ENCODE results near the gene DENND1B. TPM values are rescaled to one million over a fixed set of nuclear protein-coding genes. Genes with fewer than 3 reads are reported as not detected.

DENND1B gene
- total and polyA plus RNA-seq, 2 donors (not counting 1 experiment from before 2014, with no cell fraction given): 5.5 to 8.4 TPM

- H3K27ac ChIP-seq (ENCODE audit: insufficient read depth, low read length): no peak overlapping the region
- no peak overlapping the region for H2AFZ ChIP-seq (ENCODE audit: low read length)
- TF ChIP-seq EZH2 (IDR thresholded peaks at IDR 0.05; ENCODE audit: low read length, missing control alignments) (no peak), CTCF (conservative IDR thresholded peaks at IDR 0.05 in 1 of 2, IDR thresholded peaks at IDR 0.05 in 1 of 2; ENCODE audit: low read depth in 1 of 2, low read length in 2 of 2) (no peak)
- no peaks in the 10 kb centered on the region for H3K36me3 ChIP-seq (ENCODE audit: control insufficient read depth, insufficient read depth, low read length)
- no peak overlapping the region for H3K4me2 ChIP-seq (ENCODE audit: extremely low read depth, insufficient read depth, low read length)
- no peaks in the 10 kb centered on the region for H3K4me1 ChIP-seq (ENCODE audit: control insufficient read depth, extremely low read depth, insufficient read depth, low read length)
- H3K79me2 ChIP-seq (ENCODE audit: control insufficient read depth, insufficient read depth, low read length): no peaks in the 10 kb centered on the region
- peak in 1 of 2 donors; percentile 36 for DNase-seq (ENCODE audit: low read depth in 2 of 2)
- no peaks in the 10 kb centered on the region for H3K27me3 ChIP-seq (ENCODE audit: control insufficient read depth, insufficient read depth, low read length)
- H4K20me1 ChIP-seq (ENCODE audit: control insufficient read depth, extremely low read depth, insufficient read depth, low read length): peaks cover 2% of the 10 kb centered on the region
- H3K4me3 ChIP-seq (replicated peaks in 1 of 4; ENCODE audit: control extremely low read depth in 1 of 4, insufficient read depth in 1 of 4, low read depth in 3 of 4, low read length in 4 of 4): no peak overlapping the region
- H3K9ac ChIP-seq (ENCODE audit: insufficient read depth, low read length): no peak overlapping the region
- H3K9me3 ChIP-seq (ENCODE audit: control insufficient read depth, insufficient read depth, low read depth, low read length): no peaks in the 10 kb centered on the region
Observed at GRCh38 chr1:197683895-197684553, 91.3 kb downstream of the DENND1B start.

GRCh38 chr1:197683280-197683679 is 92.0 kb downstream of the DENND1B start:
- Histone ChIP-seq H3K4me1 (ENCODE audit: control insufficient read depth, extremely low read depth, insufficient read depth, low read length) (no peaks in the 10 kb centered on the region), H3K27ac (ENCODE audit: insufficient read depth, low read length) (no peak overlapping the region), H3K4me3 (replicated peaks in 1 of 4; ENCODE audit: control extremely low read depth in 1 of 4, insufficient read depth in 1 of 4, low read depth in 3 of 4, low read length in 4 of 4) (no peak overlapping the region), H3K27me3 (ENCODE audit: control insufficient read depth, insufficient read depth, low read length) (no peaks in the 10 kb centered on the region), H3K36me3 (ENCODE audit: control insufficient read depth, insufficient read depth, low read length) (no peaks in the 10 kb centered on the region), H4K20me1 (ENCODE audit: control insufficient read depth, extremely low read depth, insufficient read depth, low read length) (peaks cover 2% of the 10 kb centered on the region), H3K4me2 (ENCODE audit: extremely low read depth, insufficient read depth, low read length) (no peak overlapping the region), H3K9ac (ENCODE audit: insufficient read depth, low read length) (no peak overlapping the region), H3K79me2 (ENCODE audit: control insufficient read depth, insufficient read depth, low read length) (no peaks in the 10 kb centered on the region), H2AFZ (ENCODE audit: low read length) (no peak overlapping the region), H3K9me3 (ENCODE audit: control insufficient read depth, insufficient read depth, low read depth, low read length) (no peaks in the 10 kb centered on the region)
- TF ChIP-seq CTCF (conservative IDR thresholded peaks at IDR 0.05 in 1 of 2, IDR thresholded peaks at IDR 0.05 in 1 of 2; ENCODE audit: low read depth in 1 of 2, low read length in 2 of 2) (no peak), EZH2 (IDR thresholded peaks at IDR 0.05; ENCODE audit: low read length, missing control alignments) (no peak)
- DNase-seq (ENCODE audit: low read depth in 2 of 2): no peak

- no peak overlapping the region for H3K4me3 ChIP-seq (replicated peaks in 1 of 4; ENCODE audit: control extremely low read depth in 1 of 4, insufficient read depth in 1 of 4, low read depth in 3 of 4, low read length in 4 of 4)
- DNase-seq (ENCODE audit: low read depth in 2 of 2): peak in 1 of 2 donors; percentile 63
- H4K20me1 ChIP-seq (ENCODE audit: control insufficient read depth, extremely low read depth, insufficient read depth, low read length): no peaks in the 10 kb centered on the region
- H3K4me1 ChIP-seq (ENCODE audit: control insufficient read depth, extremely low read depth, insufficient read depth, low read length): no peaks in the 10 kb centered on the region
- H3K9me3 ChIP-seq (ENCODE audit: control insufficient read depth, insufficient read depth, low read depth, low read length): no peaks in the 10 kb centered on the region
- H3K36me3 ChIP-seq (ENCODE audit: control insufficient read depth, insufficient read depth, low read length): no peaks in the 10 kb centered on the region
- no peaks in the 10 kb centered on the region for H3K79me2 ChIP-seq (ENCODE audit: control insufficient read depth, insufficient read depth, low read length)
- H3K27ac ChIP-seq (ENCODE audit: insufficient read depth, low read length): no peak overlapping the region
- no peak overlapping the region for H3K4me2 ChIP-seq (ENCODE audit: extremely low read depth, insufficient read depth, low read length)
- H2AFZ ChIP-seq (ENCODE audit: low read length): no peak overlapping the region
- no peak for TF ChIP-seq EZH2 (IDR thresholded peaks at IDR 0.05; ENCODE audit: low read length, missing control alignments)
- no peak for TF ChIP-seq CTCF (conservative IDR thresholded peaks at IDR 0.05 in 1 of 2, IDR thresholded peaks at IDR 0.05 in 1 of 2; ENCODE audit: low read depth in 1 of 2, low read length in 2 of 2)
- no peak overlapping the region for H3K9ac ChIP-seq (ENCODE audit: insufficient read depth, low read length)
- no peaks in the 10 kb centered on the region for H3K27me3 ChIP-seq (ENCODE audit: control insufficient read depth, insufficient read depth, low read length)
Observed at GRCh38 chr1:197680311-197680710, 95.0 kb downstream of the DENND1B start.

Data from fibroblast of lung (primary cell).